Measurements from ENCODE around the gene PREP.

PREP gene

GRCh38 chr6:105397987-105398386 is 4.9 kb downstream of the PREP start:
- no peak overlapping the region for H3K4me3 ChIP-seq (replicated peaks; ENCODE audit: low read depth, low read length)
- TF ChIP-seq CTCF (IDR thresholded peaks at IDR 0.05; ENCODE audit: low read length, missing control alignments), result no peak
- no peak for DNase-seq (ENCODE audit: low read depth)

- TF ChIP-seq CTCF (IDR thresholded peaks at IDR 0.05; ENCODE audit: low read length, missing control alignments), result no peak
These were observed 11.2 kb downstream of the PREP start for GRCh38 chr6:105391705-105392104.

GRCh38 chr6:105389543-105389942 is 13.3 kb downstream of the PREP start:
- TF ChIP-seq CTCF (IDR thresholded peaks at IDR 0.05; ENCODE audit: low read length, missing control alignments), result no peak

More at GRCh38 chr6:105391705-105392104, 11.2 kb downstream of the PREP start:
- DNase-seq (ENCODE audit: low read depth), result no peak
- H3K4me3 ChIP-seq (replicated peaks; ENCODE audit: low read depth, low read length), result no peak overlapping the region

GRCh38 chr6:105388392-105388791 is 14.5 kb downstream of the PREP start:
- TF ChIP-seq CTCF (IDR thresholded peaks at IDR 0.05; ENCODE audit: low read length, missing control alignments), result no peak
- no peak overlapping the region for H3K4me3 ChIP-seq (replicated peaks; ENCODE audit: low read depth, low read length)
- no peak for DNase-seq (ENCODE audit: low read depth)

More at GRCh38 chr6:105389543-105389942, 13.3 kb downstream of the PREP start:
- no peak for DNase-seq (ENCODE audit: low read depth)
- no peak overlapping the region for H3K4me3 ChIP-seq (replicated peaks; ENCODE audit: low read depth, low read length)

GRCh38 chr6:105384004-105384403 is 18.9 kb downstream of the PREP start:
- H3K4me3 ChIP-seq (replicated peaks; ENCODE audit: low read depth, low read length), result no peak overlapping the region
- no peak for TF ChIP-seq CTCF (IDR thresholded peaks at IDR 0.05; ENCODE audit: low read length, missing control alignments)
- no peak for DNase-seq (ENCODE audit: low read depth)

- DNase-seq (ENCODE audit: low read depth), result no peak
- no peak overlapping the region for H3K4me3 ChIP-seq (replicated peaks; ENCODE audit: low read depth, low read length)
- no peak for TF ChIP-seq CTCF (IDR thresholded peaks at IDR 0.05; ENCODE audit: low read length, missing control alignments)
These were observed 19.9 kb downstream of the PREP start for GRCh38 chr6:105382958-105383357.

GRCh38 chr6:105382496-105382895 is 20.4 kb downstream of the PREP start:
- H3K4me3 ChIP-seq (replicated peaks; ENCODE audit: low read depth, low read length), result no peak overlapping the region
- DNase-seq (ENCODE audit: low read depth), result no peak
- TF ChIP-seq CTCF (IDR thresholded peaks at IDR 0.05; ENCODE audit: low read length, missing control alignments), result no peak
